ENCODE measurements around the gene VIL1.

- TF ChIP-seq CTCF (IDR thresholded peaks at IDR 0.05 in 2 of 3, conservative IDR thresholded peaks at IDR 0.05 in 1 of 3; ENCODE audit: insufficient read depth in 2 of 3, low read depth in 1 of 3, low read length in 3 of 3) (no peak), ZFP30 (CRISPR knock-in tag; IDR thresholded peaks at IDR 0.05; ENCODE audit: borderline replicate concordance) (no peak), ARNT (IDR thresholded peaks at IDR 0.05) (no peak), CHD1 (IDR thresholded peaks at IDR 0.05; ENCODE audit: low read length) (no peak), POLR2AphosphoS5 (IDR thresholded peaks at IDR 0.05; ENCODE audit: control insufficient read depth, insufficient read depth, low read depth, low read length) (no peak), RBFOX2 (IDR thresholded peaks at IDR 0.05; ENCODE audit: low read depth, low read length) (no peak)
Measured at GRCh38 chr2:218447072-218447471, 28.1 kb downstream of the VIL1 start.

All from K562 (cell line).